Esophagus muscularis mucosa (tissue), 4 donors: ENCODE data around the gene NDUFAF5.

Experiments
- CTCF ChIP-seq, 3 experiments: fragments of 200-600 bp in 2 of 3; fragments of 450-650 bp in 1 of 3; sonication (generic) in 2 of 3; IDR thresholded peaks; one replicate each; pipeline ENCODE4 v1.5.1; 2017 to 2019; ENCODE audit warnings: antibody characterized with exemption in 3 of 3, mild to moderate bottlenecking in 2 of 3, moderate library complexity in 1 of 3
- EP300 ChIP-seq: sonication (generic); formaldehyde crosslinking; IDR thresholded peaks from one replicate; pipeline ENCODE4 v1.6.1; 2017; ENCODE audit warnings: antibody characterized with exemption
- POLR2A ChIP-seq: fragments of 450-650 bp; IDR thresholded peaks from one replicate; pipeline ENCODE4 v1.6.1; 2017; ENCODE audit warnings: antibody characterized with exemption, moderate library complexity, mild to moderate bottlenecking, low read depth
- POLR2AphosphoS5 ChIP-seq, 2 donors: sonication (generic); formaldehyde crosslinking; IDR thresholded peaks; one replicate each; pipeline ENCODE4 v1.6.1; 2017; ENCODE audit warnings: antibody characterized with exemption in 2 of 2

DNA sequence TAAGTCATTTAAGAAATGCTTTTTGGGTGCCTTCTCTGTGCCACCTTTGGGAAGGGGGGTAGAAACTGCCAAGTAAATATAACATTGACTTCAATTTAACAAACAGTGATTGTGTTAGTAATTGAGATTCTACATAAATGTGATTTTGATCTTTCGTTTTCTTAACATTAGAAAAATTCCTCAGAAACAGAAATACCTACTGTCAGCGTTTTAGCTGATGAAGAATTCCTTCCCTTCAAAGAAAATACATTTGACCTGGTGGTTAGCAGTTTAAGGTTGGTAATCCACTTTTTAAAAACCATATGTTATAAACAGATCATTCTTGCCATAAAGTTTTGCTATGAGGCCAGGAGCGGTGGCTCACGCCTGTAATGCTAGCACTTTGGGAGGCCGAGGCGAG is 9.8 kb downstream of the NDUFAF5 start:
- TF ChIP-seq CTCF (IDR thresholded peaks at IDR 0.05) (no peak), POLR2A (no peak), POLR2AphosphoS5 (IDR thresholded peaks at IDR 0.05) (no peak), EP300 (no peak)
